T-helper 2 cell treated with Interferon-gamma antibody and Interleukin-4, amounts not matched to agents 5 μg/mL and 100 μg/mL, for 36 hours (primary cell): ENCODE data around the gene ASTN2.
"Not testable (repeated sequence)": the region's sequence is repeated elsewhere in the genome, so short reads cannot be mapped to it uniquely, and the experiment has no call there.

Experiments used
- DNase-seq: peaks from one replicate; pipeline ENCODE4 v3.0.0; 2021; ENCODE audit warnings: low spot score
- H3K27ac Mint-ChIP-seq: one replicate; pipeline ENCODE4 v1.8.0; 2021; ENCODE audit warnings: mild to moderate bottlenecking, mixed read lengths
- H3K27me3 Mint-ChIP-seq: one replicate; pipeline ENCODE4 v1.8.0; 2021; ENCODE audit warnings: low read depth, mixed read lengths
- H3K36me3 Mint-ChIP-seq: one replicate; pipeline ENCODE4 v1.8.0; 2021; ENCODE audit warnings: low read depth, mixed read lengths
- H3K4me1 Mint-ChIP-seq: one replicate; pipeline ENCODE4 v1.8.0; 2021; ENCODE audit warnings: low read depth, mixed read lengths
- H3K4me3 Mint-ChIP-seq: one replicate; pipeline ENCODE4 v1.8.0; 2022; ENCODE audit warnings: mild to moderate bottlenecking, moderate library complexity, mixed read lengths
- H3K9me3 Mint-ChIP-seq: one replicate; pipeline ENCODE4 v1.8.0; 2021; ENCODE audit warnings: mixed read lengths

The ASTN2 gene

DNA sequence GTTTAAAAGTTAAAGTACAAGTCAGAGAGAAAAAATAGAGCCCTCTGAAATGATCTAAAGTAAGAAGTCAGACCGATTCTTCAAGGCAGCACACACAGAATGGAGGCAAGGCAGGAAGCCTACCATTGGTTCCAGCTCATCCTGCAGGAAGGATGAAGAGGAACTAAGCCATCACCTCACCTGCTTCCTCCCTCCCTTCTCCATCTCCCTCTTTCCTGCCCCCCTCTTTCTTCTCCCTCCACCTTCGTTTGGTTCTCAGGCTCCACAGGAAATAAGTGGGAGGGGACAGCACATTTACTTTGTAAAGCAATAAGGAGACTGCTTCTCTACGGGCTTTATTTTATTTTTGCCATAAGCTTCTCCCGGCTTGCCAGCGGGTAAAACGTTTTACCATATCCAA lies 514.3 kb downstream of the ASTN2 start:
- Mint-ChIP-seq H3K4me3 (no peak overlapping the region), H3K27ac (no peak overlapping the region), H3K4me1 (no peaks in the 10 kb centered on the region), H3K36me3 (no peaks in the 10 kb centered on the region), H3K27me3 (no peaks in the 10 kb centered on the region), H3K9me3 (peaks cover 10% of the 10 kb centered on the region)
- no peak for DNase-seq

DNA sequence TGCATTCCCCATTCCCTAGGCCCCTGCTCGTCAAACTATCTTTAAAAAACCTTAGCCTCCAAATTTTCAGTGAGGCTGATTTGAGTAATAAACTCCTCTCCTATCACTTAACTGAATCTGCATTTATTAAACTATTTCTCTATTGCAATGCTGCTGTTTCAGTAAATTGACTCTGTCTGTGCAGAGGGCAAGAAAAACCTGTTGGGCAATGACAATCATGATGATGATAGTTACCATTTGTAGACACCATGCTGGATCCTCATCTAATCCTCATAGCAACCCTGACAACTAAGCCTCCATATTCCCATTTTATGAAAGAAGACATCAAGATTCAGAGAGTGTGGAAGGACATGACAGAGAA lies 514.9 kb downstream of the ASTN2 start:
- H3K9me3 Mint-ChIP-seq: peaks cover 10% of the 10 kb centered on the region
- no peak overlapping the region for H3K27ac Mint-ChIP-seq
- no peak for DNase-seq
- H3K27me3 Mint-ChIP-seq: no peaks in the 10 kb centered on the region
- H3K4me1 Mint-ChIP-seq: no peaks in the 10 kb centered on the region
- no peaks in the 10 kb centered on the region for H3K36me3 Mint-ChIP-seq
- H3K4me3 Mint-ChIP-seq: no peak overlapping the region

DNA sequence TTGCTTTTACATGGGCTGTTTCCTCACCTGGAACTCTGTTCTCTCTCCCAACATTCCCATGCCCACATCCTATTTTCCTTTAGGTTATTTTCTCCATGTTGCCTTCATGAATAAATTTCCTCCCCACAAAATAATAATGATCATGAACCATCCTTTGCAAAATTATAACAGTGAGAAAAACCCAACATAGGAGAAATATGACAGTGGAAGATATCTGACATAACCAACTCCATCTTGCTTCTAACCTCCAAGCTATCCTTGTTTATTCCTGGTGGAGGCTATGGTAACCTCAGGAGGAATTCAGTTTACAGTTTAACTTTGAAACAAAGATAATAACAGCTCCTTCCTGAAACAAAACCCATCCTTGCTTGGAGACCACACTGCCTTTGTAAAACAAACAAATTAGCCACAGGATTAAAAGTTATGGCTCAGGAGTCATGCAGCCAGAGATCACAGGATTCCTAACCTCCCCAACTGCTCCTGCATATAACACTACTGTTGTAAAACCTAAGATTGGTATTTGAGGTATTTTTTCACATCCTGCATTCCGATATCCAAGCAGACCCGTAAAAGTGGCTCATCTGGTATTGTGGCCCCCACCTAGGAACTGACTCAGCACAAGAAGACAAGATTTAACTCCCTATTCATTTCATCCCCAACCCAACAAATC lies 515.4 kb downstream of the ASTN2 start:
- no peak for DNase-seq
- Mint-ChIP-seq H3K4me3 (no peak overlapping the region), H3K27me3 (no peaks in the 10 kb centered on the region), H3K9me3 (peaks cover 10% of the 10 kb centered on the region), H3K4me1 (no peaks in the 10 kb centered on the region), H3K36me3 (no peaks in the 10 kb centered on the region), H3K27ac (no peak overlapping the region)

DNA sequence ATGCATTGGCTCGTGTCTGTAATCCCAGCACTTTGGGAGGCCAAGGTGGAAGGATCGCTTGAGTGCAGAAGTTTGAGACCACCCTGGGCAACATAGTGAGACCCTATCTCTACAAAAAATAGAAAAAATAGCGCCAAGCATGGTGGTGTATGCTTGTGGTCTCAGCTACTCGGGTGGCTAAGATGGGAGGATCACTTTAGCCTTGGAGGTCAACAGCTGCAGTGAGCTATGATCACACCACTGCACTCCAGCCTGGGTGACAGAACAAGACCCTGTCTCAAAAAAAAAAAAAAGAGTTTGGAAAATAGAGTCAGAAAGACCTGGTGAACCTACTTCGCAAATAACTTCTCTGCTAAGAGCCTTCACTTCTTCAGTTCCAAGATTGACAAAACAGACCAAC lies 516.7 kb downstream of the ASTN2 start:
- not testable (repeated sequence) for H3K4me1 Mint-ChIP-seq, H3K27me3 Mint-ChIP-seq, H3K36me3 Mint-ChIP-seq, H3K4me3 Mint-ChIP-seq, H3K27ac Mint-ChIP-seq, DNase-seq
- peaks cover 10% of the 10 kb centered on the region for H3K9me3 Mint-ChIP-seq

DNA sequence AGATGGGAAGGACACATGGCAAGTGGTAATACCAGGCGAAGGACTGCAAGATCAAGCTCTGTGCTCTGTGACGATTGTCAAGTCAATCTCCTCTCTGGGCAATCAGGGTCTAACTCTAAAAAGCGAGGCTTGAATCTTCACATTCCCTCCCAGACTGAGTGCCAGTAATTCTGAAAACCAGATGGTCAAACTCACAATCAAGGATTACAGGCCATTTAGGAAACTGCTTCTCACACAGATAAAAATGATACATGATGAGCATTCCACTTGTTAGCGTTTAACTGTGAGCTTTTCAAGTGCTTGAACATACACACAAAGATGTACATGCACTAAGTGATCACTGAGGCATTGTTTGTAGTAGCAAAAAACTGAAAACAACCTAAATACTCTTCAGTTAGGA lies 517.7 kb downstream of the ASTN2 start:
- Mint-ChIP-seq H3K27ac (no peak overlapping the region), H3K4me1 (no peaks in the 10 kb centered on the region), H3K9me3 (peaks cover 10% of the 10 kb centered on the region), H3K36me3 (no peaks in the 10 kb centered on the region), H3K4me3 (no peak overlapping the region), H3K27me3 (no peaks in the 10 kb centered on the region)
- DNase-seq: no peak

DNA sequence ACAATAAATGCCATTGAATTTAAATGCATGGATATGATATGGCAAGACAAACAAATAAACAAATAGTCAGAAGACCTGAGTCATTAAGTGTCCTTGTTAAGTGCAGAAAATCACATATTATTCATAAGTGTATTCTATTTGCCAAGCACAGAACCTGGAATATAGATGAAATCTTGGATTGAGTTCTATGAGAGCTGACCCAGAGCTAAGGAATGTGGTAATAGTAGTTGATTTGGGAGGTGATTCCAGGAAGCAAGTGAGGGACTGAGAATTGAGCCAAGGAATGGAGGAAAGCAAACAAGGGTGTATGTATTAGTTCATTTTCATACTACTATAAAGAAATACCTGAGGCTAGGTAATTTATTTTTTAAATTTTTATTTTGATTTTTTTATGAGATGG lies 518.9 kb downstream of the ASTN2 start:
- Mint-ChIP-seq H3K36me3 (no peaks in the 10 kb centered on the region), H3K27ac (no peak overlapping the region), H3K4me1 (no peaks in the 10 kb centered on the region), H3K9me3 (peaks cover 10% of the 10 kb centered on the region), H3K4me3 (no peak overlapping the region), H3K27me3 (no peaks in the 10 kb centered on the region)
- no peak for DNase-seq

DNA sequence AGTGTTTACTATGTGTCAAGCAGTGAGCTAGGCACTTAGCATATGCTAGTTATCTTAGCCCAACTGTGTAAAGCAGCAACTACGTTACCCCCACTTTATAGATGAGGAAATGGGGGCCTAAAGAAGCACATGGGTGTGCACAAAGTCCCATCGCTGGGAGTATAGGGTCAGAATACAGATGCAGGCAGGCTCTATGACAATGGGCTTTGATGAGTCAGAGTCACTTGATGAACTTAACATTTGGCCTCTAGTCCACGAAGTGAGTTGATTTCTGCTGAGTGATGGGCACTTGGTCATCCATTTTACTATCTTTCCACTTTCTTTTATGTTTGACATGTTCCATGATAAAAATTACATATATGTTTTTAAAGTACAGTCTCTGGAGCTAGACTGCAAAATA lies 523.4 kb downstream of the ASTN2 start:
- H3K36me3 Mint-ChIP-seq: no peaks in the 10 kb centered on the region
- no peak overlapping the region for H3K27ac Mint-ChIP-seq
- H3K4me3 Mint-ChIP-seq: no peak overlapping the region
- H3K4me1 Mint-ChIP-seq: no peaks in the 10 kb centered on the region
- H3K27me3 Mint-ChIP-seq: no peaks in the 10 kb centered on the region
- H3K9me3 Mint-ChIP-seq: no peaks in the 10 kb centered on the region
- DNase-seq: no peak

DNA sequence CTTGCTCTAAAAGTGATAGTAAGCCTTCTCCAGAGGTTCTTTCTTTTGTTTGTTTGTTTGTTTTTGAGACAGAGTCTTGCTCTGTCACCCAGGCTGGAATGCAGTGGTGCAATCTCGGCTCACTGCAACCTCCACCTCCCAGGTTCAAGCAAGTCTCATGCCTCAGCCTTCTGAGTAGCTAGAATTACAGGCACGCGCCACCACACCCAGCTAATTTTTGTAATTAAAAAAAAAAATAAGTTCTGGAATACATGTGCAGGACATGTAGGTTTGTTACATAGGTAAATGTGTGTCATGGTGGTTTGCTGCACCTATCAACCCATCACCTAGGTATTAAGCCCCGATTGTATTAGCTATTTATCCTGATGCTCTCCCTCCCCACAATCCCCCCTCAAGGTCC lies 526.4 kb downstream of the ASTN2 start:
- not testable (repeated sequence) for DNase-seq, H3K9me3 Mint-ChIP-seq, H3K27me3 Mint-ChIP-seq, H3K4me3 Mint-ChIP-seq, H3K4me1 Mint-ChIP-seq, H3K36me3 Mint-ChIP-seq, H3K27ac Mint-ChIP-seq

DNA sequence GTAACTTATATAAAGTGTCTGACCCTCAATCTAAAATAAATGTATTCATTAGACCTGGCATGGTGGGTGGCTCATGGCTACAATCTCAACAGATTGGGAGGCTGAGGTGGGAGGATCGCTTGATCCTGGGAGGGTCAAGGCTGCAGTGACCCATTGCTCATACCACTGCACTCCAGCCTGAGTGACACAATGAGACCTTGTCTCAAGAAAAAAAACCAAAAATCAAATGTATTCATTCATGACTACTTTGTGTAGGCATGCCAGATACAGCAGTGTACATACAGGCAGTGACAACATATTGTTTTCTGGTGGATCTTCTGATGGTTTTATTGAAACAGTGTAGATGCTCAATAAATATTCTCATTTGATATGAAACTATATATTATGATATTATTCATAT lies 526.8 kb downstream of the ASTN2 start:
- no peaks in the 10 kb centered on the region for H3K4me1 Mint-ChIP-seq
- H3K27ac Mint-ChIP-seq: no peak overlapping the region
- no peaks in the 10 kb centered on the region for H3K36me3 Mint-ChIP-seq
- no peaks in the 10 kb centered on the region for H3K27me3 Mint-ChIP-seq
- no peak for DNase-seq
- no peaks in the 10 kb centered on the region for H3K9me3 Mint-ChIP-seq
- H3K4me3 Mint-ChIP-seq: no peak overlapping the region

DNA sequence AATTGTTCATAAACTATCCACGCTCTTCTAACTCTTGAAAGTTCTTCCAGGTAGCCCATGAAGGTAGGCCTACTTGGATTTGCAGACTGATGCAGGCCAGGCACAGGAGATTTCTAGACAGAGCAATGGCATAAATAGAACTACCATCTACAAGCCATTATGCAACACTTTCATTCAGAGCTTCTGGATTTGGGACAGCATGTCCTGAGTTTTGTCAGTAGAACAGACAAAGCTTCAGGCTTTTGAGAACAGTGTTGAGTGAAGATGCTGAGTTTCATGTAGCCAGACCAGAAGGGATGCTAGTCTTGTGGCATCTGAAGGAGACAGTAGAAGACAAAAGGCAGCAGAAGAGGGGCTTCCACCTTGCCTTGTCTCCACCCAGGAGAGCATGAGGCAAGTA lies 531.2 kb downstream of the ASTN2 start:
- Mint-ChIP-seq H3K4me3 (no peak overlapping the region), H3K9me3 (no peaks in the 10 kb centered on the region), H3K36me3 (no peaks in the 10 kb centered on the region), H3K27me3 (no peaks in the 10 kb centered on the region), H3K27ac (no peak overlapping the region), H3K4me1 (no peaks in the 10 kb centered on the region)
- DNase-seq: no peak

DNA sequence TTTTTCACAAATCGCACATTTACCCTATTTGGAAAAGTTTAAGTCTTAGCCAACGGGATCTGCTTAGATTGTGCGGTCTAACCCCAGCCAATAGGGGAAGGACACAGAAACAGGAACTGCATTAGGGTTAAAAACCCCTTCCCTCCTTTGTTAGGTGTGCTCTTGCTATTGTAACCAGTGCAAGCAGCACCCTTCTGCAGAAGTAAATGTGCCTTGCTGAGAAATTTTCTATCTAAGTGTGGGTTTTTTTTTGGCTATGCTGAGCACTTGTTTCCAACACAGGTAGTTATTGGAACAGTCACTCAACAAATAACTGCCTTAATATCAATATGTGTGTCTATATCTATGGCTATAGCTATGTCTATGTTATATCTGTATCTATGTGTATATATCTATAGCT lies 537.8 kb downstream of the ASTN2 start:
- H3K4me1 Mint-ChIP-seq: no peaks in the 10 kb centered on the region
- no peaks in the 10 kb centered on the region for H3K36me3 Mint-ChIP-seq
- no peak overlapping the region for H3K4me3 Mint-ChIP-seq
- no peaks in the 10 kb centered on the region for H3K27me3 Mint-ChIP-seq
- DNase-seq: no peak
- no peak overlapping the region for H3K27ac Mint-ChIP-seq
- H3K9me3 Mint-ChIP-seq: peaks cover 14% of the 10 kb centered on the region

DNA sequence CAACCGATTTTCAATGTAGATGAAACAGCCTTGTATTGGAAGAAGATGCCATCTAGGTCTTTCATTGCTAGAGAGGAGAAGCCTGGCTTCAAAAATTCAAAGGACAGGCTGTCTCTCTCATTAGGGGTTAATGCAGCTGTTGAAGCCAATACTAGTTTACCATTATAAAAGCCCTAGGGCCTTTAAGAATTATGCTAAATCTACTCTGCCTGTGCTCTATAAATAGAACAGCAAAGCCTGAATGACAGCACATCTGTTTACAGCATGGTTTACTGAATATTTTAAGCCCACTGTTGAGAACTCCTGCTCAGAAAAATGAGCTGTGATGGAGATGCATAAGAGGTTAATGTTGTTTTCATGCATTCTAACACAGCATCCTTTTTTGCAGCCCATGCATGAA lies 539.3 kb downstream of the ASTN2 start:
- no peaks in the 10 kb centered on the region for H3K27me3 Mint-ChIP-seq
- H3K4me3 Mint-ChIP-seq: no peak overlapping the region
- H3K27ac Mint-ChIP-seq: no peak overlapping the region
- H3K9me3 Mint-ChIP-seq: peaks cover 14% of the 10 kb centered on the region
- H3K4me1 Mint-ChIP-seq: no peaks in the 10 kb centered on the region
- DNase-seq: no peak
- H3K36me3 Mint-ChIP-seq: no peaks in the 10 kb centered on the region

DNA sequence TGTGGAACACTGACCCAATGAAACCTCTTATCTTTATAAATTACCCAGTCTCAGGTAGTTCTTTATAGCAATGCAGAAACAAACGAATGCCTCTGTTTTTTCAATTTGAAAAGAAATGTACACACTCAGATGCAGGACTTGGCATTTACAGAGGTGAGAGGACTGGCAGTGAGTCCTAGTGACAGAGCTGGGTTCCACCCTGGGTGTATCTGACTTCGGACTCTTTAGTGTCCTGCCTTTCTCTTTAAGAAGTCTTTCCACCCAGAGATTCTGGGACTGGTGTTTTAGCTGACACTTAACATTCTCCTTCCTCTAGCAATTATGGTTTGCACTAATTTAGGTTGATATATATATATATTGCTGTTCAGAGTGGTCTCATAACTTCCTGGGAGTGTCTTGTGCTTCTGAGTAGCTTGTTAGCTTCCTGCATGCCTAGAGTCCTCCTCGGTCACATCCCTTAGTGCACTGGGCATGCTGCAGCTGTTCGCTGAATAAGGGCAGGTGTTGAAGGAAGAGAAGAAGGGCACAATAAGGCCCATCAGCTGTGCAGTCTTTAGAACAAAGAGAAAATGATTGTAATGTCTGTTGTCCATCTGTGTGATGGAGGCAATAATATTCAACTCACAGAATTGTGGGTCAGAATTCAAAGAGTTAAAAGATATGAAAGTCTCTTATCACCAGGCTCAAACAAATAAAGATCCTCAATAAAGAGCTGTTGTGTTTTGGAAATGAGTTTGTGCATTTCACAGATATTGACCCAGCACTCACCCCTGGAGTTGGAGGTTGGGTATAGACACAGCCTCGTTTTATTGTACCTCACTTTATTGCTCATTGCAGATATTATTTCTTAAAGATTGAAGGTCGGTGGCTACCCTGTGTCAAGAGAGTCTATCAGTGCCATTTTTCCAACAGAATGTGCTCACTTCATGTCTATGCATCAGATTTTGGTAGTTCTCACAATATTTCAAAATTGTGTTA lies 540.6 kb downstream of the ASTN2 start:
- DNase-seq: no peak
- no peaks in the 10 kb centered on the region for H3K27me3 Mint-ChIP-seq
- no peaks in the 10 kb centered on the region for H3K36me3 Mint-ChIP-seq
- no peak overlapping the region for H3K27ac Mint-ChIP-seq
- H3K9me3 Mint-ChIP-seq: peaks cover 14% of the 10 kb centered on the region
- no peak overlapping the region for H3K4me3 Mint-ChIP-seq
- no peaks in the 10 kb centered on the region for H3K4me1 Mint-ChIP-seq

DNA sequence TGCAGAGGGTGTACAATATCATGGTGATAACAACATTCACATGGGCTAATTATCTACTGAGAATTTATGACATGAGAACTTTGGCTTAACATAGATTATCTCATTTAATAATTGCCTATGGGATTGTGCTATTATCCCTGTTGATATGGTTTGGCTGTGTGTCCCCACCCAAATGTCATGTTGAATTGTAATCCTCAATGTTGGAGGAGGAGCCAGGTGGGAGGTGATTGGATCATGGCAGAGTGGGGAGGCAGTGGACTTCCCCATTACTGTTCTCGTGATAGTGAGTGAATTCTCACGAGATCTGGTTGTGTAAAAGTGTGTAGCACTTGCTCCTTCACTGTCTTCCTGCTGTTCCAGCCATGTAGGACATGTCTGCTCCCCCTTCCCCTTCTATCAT lies 541.4 kb downstream of the ASTN2 start:
- Mint-ChIP-seq H3K27me3 (no peaks in the 10 kb centered on the region), H3K27ac (no peak overlapping the region), H3K4me1 (no peaks in the 10 kb centered on the region), H3K4me3 (no peak overlapping the region), H3K36me3 (no peaks in the 10 kb centered on the region), H3K9me3 (peaks cover 14% of the 10 kb centered on the region)
- no peak for DNase-seq
